Measurements from ENCODE around the gene STARD9.
A peak's percentile ranks its signal among the peaks of the same experiment; 100 is the strongest.
"Not testable (repeated sequence)": the region's sequence is repeated elsewhere in the genome, so short reads cannot be mapped to it uniquely, and the experiment has no call there.

Gene STARD9

DNA sequence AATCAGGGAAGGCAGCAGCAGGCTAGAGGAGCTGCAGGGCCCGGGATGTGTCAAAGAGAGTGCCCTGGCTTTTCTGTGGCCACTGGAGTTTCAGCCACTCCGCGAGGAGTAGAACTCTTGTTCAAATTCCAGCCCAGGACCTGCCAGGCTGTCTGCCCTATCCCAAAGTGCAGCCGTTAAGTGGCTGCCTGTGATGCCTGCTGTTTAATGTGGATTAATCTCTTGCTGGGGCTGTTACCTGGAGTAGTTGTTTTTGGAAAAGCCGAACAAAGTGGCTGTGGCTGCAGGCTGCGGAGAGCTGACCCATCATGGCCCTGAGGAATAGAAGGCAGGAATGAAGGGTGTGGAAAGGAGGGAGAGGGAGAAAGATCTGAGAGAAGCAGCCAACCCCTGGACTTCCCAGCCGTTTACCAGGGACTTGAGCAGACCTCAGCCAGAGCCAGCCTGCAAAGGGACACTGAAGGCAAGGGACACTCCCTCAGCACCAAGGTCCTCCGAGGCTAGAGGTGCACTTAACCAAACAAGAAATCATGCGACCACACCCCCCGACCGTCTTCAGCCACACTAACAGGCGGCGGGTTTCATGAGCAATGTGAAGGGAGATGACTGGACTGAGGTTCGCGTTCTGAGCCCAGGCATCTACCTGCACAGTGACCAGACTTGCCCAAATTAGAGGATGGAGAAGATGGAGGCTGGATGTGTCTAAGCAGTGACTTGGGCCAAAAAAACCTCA is 156.9 kb downstream of the STARD9 start:
- DNase-seq, result no peak

DNA sequence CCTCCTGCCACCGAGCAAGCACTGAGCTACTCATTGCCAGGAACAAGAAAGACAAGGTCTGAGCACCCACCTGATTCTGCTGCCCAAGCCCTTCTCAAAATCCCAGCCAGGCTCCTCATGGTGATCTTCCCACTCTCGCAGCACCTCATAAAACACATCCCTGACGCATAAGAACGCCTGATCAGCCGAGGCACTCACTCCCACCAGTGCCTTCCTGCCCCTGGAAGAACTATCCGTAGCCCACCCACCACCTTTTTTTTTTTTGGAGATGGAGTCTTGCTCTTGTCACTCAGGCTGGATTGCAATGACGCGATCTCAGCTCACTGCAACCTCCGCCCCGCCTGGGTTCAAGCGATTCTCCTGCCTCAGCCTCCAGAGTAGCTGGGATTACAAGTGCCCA is 157.6 kb downstream of the STARD9 start:
- DNase-seq, result no peak

DNA sequence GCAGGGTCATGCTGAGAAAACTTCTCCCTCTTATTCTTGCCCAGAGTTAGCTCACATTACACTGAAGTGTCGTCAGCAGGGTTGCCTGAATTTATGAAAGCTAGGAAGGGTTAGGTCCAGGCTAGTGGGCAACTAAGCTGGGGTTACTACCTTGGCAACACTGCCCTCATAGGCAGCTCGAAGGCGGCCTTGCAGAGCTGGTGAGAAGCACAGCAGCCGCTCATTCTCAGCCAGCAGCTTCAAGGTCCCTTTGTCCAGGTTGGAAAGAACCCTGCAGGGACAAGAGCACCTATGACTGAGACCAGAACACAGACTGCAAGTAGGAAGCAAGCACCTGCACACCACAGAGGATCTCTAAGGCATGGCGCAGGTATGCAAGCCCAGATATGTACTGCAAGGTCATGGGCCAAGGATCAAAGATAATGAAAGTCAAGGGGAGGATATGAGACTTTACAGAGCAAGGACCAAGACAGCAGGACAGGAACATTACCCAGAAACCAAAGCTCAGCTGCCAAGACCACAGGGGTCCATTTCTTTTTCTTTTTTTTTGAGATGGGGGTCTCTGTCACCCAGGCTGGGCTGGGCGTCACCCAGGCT is 158.8 kb downstream of the STARD9 start:
- no peak for DNase-seq

DNA sequence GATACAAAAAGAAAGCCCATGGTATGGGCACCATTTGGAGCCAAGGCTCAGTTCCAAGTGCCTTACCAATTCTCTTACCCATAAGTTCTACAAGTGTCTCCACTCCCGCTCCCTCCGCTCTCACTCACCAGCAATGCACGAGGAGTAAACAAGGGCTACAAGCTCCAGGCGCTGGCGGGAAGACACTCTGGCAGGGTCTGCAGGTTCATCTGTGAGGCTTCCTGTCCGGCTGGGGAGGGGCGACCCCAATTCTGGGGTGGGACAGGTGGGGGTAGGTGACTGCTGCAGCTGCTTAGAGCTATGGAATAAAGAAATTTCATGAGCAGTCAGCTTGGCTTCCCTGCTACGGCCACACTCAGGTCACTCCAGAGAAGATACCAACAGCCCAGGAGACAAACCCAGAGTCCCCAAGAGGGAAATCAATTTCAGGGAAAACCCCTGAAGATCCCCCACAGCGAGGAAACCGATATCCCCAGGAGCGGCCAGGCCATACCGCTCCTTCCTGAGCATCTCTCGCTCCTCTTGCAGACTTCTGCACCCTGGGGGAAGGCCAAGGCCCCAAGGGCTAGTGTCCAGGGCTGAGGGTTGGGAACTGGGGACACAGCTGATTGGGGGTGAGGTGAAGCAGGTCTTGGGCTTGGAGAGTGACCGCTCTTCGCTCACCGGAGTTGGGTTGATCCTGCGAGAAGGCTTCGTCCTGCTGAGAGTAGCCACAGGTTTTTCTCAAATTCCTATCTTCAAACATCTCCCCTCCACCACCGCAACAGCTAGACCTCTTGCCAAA is 160.2 kb downstream of the STARD9 start:
- no peak for DNase-seq

DNA sequence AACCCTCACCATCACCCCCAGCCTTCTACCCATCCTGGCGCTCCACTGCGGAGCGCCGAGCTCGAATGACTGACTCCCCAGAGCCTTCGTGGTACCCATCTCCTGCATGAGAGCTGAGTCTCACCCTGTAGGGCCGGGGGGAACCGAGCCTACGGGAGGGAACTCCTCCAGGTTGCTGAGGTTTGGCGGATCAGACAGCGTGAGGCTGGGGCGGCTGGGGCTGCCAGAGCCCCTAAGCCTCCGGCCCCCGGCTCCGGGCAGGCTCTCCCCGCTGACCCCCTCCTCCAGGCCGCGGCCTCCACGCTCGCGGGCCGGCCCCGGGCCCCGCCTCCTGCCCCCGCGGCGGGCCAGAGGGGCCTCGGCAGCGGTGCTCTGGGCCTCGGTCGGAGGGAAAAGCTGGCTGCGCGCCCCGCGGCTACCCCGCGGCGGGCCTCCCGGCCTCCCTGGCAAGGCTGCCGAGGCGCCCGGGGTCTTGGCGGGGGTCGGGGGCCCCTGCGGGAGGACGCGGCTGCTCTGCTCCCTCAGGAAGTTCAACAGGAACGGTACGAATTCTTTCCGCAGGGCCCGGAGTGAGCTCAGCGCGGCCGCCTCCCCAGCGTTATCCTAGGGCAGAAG is 160.9 kb downstream of the STARD9 start:
- DNase-seq, result no peak

DNA sequence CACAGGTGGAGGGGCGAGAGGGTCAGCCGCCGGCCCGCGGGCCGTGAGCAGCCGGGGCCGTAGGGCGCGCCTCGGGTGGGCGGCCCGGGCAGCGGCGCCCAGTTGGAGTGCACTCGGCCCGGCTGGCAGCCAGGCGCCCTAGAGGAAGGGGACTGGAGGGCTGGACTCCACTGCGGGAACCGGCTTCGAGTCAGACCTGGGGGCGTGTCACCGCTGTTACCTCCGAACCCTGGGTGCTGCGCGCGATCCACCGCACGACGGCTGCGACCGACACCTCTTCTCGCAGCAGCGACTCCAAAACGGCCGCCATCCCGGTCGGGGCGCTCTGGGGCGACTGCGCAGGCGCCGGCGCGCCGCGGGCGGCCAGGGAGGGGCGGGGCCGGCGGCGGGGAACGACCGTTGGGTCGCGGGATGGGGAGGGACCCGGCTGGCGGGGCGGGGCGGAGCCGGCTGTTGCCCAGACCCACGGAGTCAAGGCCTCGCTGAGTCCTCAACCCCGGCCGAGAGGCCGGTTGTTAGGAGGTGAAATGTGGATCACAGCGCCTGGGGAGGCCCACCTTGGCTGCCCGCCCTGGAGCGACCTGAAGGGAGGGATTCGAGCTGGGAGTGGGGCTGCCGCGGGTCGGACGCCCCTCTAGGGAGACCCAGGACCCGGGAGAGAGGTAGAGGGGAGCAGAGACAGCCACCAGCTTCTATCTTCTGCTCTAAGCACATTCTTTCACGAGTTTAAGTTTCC is 161.6 kb downstream of the STARD9 start, which contains the start of gene CDAN1:
Gene CDAN1 (minus strand): TSS at position 336 of the 736 bp plus-strand sequence. CDS start 26 bp downstream, at position 310.
- peak; percentile 85 for DNase-seq

DNA sequence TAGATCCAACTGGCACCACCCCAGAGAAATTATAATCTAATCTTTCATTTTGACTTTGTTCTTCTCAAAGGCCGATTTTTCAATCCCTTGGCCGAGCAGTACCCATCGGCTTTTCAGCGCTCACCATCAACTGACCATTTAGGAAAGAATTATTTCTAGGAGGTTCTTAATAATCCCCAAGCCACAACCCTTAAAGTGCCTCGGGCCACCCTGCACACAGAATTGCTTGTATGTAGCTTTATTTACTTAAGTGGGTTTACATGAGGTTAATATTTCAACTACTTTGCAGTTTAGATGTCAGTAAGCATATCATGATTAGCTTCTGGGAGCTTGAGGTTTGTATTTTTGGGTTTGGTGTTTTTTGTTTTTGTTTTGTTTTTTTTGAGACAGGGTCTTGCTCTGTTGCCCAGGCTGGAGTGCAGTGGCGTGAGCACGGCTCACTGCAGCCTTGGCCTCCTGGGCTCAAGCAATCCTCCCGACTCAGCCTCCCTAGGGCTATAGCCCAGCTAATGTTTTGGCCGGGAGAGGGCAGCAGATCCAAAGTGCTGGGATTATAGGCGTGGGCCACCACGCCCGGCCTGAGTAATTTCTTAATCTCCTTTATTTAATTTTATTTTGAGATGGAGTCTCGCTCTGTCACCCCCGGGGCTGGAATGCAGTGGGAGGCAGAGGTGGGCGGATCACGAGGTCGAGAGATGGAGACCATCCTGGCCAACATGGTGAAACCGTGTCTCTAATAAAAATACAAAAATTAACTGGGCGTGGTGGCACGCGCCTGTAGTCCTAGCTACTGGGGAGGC is 162.3 kb downstream of the STARD9 start:
- no peak for DNase-seq

DNA sequence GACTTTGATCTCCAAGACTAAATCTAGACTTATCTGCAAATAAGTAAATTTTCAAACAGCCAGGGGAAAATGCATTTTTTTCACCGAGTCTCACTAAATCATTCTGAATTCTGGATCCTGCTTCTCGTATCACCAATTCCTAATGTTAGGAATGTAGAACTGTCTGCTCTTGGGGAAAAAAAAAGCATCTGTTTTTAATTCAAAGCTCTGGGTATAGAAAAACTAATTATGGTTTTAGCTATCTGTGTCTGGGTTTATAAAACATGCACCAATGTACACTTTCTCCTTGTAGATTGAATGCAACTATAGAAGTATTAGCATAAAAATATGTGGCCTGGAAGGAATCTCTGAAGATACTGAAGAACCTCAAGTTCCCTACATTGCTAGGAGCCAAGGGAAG is 166.3 kb downstream of the STARD9 start:
- no peak for DNase-seq

DNA sequence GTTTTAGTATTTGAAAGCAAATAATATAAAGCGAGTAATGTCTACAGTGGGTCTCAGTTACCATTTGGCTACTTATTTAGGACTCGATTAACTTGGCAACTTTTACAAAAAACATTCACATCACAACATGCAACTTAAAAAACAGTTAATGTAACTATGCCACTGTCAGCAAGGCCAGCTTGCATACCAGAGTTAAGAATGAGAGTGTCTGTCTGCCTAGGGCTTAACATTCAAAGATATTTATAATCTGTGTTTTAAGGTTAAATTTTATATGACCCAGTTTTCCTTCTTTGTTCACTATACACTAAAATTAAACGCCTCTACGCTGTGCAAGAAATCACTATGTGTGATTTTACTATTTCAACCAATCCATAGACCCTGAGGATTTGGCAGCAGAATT is 166.7 kb downstream of the STARD9 start:
- DNase-seq, result no peak

DNA sequence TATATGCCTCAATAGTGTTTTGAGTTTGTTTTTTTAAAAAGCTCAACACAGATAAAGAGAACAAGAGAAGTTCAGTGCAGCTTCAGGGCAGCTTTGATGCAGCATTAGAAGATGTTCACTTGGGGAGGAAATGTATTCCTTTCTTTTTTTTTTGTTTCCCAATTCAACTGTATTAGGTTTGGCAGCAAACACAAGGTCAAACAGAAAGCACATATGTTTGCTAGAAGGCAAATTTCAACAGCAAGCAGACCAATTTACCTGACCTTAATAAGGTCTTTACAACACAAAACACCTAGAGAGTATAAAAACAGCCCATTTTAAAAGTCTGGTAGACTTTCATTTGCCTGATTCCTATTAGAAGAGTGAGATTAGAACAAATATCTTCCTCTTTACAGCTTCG is 168.8 kb downstream of the STARD9 start:
- DNase-seq, result no peak

DNA sequence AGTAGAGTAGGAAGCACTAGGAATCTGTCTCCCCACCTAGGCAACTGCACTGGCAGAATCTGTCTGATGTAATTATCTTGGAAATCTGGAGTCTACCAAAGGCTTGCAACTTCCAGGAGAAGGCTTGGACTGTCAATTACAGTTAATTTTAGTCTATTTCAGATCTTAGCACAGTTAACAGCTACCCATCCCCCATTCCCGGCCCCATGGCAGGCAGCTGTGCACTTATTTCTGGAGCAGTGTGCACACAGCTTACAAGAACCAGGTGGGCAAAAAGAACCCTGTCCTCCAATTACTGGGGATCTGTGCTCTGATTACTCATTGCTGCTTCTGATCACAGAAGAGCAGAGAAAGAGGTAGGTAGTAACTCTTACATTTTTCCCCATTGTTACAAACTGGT is 173.9 kb downstream of the STARD9 start:
- DNase-seq, result no peak

DNA sequence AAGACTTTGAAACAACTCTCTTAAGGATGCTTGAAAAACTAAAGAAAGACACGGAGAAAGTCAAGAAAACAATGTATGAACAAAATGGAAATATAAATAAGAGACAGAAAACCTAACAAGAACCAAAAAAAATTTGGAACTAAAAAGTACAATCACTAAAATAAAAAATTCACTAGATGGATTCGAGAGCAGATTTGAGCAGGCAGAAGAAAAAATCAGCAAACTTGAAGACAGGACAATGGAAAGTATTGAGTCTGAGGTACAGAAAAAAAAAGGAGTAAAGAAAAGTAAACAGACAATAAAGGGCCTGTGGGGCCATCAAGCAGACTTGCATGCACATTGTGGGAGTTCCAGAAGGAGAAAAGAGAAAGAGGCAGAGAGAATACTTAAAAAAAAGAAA is 174.9 kb downstream of the STARD9 start:
- DNase-seq, result no peak

DNA sequence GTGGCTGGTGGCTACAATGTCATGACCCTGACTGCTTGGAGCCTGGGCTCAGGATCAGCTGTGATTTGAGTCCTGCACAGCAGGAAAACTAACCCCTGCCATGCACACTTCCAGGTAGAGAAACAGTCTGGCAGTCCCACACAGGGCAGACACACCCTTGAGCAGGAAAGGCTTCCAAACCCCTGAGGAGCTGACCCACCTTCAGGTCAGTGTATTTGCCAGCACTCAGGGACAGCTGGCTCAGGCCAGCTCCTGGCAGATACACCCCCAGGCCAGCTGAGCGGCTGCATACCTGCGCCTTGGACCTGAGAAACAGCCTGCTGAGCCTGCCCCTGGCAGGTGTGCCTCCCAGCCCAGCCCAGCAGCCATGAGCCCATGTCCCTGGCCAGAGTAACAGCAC is 183.7 kb downstream of the STARD9 start:
- DNase-seq, result no peak

DNA sequence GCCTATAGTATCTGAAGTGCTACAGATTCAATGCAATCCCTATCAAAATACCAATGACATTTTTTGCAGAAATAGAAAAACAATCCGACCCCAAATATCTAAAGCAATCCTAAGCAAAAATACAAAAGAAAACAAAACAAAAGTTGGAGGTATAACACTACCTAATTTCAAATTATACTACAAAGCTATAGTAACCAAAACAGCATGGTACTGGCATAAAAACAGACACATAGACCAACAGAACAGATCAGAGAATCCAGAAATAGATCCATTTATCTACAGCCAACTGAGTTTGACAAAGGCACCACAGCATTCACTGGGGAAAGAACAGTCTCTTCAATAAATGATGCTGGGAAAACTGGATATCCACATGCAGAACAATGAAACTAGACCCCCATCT is 185.4 kb downstream of the STARD9 start:
- no peak for DNase-seq

DNA sequence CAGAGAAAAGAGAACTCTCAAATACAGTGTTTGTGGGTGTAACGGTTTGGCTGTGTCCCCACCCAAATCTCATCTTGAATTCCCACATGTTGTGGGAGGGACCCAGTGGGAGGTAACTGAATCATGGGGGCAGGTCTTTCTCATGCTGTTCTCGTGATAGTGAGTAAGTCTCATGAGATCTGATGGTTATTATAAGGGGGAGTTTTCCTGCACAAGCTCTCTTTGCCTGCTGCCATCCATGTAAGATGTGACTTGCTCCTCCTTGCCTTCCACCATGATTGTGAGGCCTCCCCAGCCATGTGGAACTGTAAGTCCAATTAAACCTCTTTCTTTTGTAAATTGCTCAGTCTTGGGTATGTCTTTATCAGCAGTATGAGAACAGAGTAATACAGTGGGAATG is 186.4 kb downstream of the STARD9 start:
- DNase-seq, result not testable (repeated sequence)

DNA sequence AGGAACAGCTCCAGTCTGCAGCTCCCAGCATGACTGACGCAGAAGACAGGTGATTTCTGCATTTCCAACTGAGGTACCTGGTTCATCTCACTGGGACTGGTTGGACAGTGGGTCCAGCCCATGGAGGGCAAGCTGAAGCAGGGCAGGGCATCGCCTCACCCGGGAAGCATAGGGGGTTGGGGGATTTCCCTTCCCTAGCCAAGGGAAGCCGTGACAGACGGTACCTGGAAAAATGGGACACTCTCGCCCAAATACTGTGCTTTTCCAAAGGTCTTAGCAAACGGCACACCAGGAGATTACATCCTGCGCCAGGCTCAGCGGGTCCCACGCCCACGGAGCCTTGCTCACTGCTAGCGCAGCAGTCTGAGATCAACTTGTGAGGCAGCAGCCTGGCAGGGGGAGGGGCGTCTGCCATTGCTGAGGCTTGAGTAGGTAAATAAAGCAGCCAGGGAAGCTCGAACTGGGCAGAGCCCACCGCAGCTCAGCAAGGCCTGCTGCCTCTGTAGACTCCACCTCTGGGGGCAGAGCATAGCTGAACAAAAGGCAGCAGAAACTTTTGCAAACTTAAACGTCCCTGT is 188.8 kb downstream of the STARD9 start:
- DNase-seq, result not testable (repeated sequence)

DNA sequence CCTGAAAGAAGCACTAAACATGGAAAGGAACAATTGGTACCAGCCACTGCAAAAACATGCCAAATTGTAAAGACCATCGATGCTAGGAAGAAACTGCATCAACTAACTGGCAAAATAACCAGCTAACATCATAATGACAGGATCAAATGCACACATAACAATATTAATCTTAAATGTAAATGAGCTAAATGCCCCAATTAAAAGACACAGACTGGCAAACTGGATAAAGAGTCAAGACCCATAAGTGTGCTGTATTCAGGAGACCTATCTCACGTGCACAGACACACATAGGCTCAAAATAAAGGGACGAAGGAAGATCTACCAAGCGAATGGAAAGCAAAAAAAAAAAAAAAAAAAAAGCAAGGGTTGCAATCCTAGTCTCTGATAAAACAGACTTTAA is 190.7 kb downstream of the STARD9 start:
- DNase-seq, result not testable (repeated sequence)
